Measurements from ENCODE around the gene NTN3. TPM values are rescaled to one million over a fixed set of nuclear protein-coding genes. Genes with fewer than 3 reads are reported as not detected.
A peak's percentile ranks its signal among the peaks of the same experiment; 100 is the strongest.

The NTN3 gene
- polyA plus RNA-seq, 3 donors: 2.4 to 4.3 (median 3.8) TPM

DNA sequence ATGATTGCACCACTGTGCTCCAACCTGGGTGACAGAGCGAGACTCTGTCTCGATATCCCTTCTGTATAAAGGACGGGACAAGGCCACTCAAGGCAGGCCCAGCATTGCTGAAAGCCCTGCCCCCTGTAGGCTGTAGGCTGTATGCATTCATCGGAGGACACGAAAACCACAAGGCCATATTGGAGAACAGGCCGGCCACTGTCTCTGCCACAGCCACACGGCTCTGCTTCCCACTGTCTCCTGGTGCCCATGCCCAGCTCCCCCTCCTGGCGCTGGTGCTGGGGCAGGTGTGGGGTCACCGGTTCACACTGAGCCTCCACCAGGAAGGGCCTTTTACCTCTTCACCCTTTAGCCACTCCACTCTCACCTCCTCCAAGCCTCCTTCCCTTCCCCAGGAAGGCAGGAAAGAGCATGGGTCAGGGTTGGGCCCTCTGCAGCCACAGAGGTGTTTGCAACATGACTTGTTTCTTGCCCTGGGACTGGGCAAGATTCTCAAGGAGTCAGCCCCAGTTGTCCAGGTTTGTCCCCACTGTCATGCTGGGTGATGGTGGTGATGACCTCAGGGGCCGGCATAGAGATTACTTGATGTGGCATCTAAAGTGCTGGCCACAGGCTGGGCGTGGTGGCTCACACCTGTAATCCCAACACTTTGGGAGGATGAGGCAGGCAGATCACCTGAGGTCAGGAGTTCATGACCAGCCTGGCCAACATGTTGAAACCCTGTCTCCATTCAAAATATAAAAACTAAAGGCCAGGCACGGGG, 5.3 kb upstream of the NTN3 start:
- no peak for DNase-seq

DNA sequence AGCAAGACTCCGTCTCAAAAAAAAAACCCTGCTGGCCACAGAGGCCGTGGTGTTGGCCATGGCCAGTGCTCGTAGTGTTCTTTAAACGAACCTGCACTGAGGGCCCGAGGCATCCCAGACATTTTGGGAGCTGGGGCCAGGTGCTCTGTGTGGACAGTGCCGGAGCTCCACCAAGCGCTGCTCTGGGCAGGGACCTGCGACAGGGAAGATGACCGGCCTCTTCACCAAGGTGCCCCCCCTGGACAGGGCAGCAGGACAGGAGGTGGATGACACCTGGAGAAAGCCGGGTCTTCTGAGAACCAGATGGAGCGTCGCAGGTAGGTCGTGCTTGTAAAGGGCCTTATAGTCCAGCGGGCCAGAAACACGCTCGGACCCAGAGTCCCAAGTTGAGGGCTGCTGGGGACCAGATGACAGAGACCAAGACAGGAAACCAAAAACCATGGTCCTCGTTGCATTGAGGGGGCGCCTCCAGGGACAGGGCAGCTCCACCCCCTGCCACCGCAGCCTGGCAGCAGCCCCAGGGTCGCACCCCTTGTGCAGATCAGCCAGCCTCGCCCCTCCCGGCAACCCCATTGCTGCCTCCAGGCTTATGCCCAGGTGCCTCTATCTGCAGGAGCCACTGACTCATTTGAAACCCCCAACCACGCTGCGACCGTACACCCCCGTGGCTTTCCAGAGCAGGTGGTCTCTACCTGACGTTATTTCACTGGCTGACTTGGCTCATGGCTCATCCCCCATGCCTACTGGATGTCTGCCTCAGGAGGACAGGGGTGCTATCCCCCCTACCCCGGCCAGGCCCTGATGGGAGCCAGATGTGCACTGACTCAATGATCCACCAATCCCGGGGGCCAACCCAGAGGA, 4.2 kb upstream of the NTN3 start:
- DNase-seq: no peak

DNA sequence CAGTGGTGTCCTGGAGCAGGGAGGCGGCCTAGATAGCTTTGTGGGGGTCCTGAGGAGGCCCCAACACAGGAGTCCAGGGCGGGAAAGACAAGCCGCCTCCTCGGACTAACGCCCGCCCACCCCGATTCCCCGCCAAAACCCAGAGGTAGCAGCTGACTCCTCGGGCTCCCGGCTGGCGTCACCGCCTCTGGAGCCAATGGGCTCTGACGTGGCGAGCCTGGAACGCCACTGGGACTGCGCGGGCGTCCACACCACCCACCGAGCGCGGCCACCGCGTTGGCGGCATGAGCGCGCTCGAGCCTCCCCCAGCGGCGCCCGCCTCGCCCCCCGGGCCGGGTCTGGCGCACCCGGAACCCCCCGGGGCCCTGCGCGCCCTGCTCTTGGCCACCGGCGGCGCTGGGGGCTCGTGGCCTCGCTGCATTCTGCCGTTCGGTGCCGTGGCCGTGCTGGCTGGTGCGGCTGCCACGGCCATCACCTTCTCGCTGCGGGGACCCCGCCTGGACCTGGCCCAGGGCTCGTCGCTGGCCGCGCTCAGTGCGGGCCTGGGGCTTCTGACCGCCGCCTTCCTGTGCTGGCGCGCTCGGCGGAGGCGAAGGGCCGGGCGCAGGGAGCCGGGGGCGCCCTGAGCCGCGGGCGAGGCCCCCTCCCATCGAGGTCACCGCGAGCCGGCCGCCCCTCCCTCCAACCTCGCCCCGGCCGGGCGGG, 3.4 kb upstream of the NTN3 start:
- no peak for DNase-seq

DNA sequence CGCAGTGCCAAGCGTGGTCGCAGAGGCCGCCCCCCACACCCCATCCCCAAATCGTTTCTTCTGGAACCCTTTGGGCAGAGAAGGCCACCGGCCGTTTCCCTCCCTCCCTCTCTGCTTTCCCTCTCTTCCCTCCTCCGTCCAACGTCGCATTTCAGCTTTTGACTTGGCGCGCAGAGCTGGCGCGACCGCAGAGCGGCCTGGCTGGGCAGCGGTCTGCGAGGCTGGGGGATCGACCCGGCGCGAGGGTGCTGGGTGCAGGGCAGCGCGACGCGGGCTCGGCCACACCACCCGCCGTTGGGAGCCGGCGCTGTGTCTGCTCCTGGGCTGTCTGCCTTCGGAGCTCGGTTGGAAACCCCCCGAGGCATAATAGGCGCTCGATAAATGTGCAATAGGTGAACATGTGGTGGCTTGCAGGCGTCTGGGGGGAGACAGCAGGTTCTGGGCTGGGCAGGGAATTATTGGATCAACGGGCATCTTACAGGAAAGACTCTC, 2.8 kb upstream of the NTN3 start:
- DNase-seq: no peak

DNA sequence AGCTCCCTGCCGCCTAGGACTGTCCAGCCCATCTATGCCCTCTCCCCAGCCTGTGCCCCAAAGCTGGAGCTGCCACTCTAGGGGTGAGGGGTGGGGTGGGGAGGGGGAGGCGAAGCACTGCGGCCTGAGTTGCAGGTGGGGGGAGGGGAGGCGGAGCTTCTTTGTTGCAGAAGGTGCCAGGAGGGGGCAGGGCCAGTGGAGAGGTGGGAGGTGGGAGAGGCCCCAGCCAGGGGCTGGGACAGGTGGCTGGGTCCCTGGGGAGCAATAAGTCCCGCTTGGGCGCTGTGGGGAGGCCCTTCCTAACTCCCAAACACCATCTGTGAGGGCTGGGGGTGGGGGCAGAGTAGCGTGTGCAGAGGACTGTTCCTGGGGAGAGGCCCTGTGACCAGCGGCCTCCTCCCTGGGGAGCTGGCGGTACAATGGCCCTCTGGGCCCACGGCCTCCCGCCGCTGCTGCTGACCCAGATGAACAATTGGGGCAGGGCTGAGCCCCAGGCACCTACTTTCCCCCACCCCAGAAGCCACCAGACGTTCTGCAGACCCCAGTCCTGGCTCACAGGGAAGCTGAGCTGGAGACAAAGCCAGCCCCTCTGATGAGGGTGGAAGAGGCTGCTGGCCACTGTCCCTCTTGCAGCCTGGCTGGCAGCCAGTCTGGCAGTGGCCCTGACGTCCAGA, 2.2 kb upstream of the NTN3 start:
- DNase-seq: no peak

DNA sequence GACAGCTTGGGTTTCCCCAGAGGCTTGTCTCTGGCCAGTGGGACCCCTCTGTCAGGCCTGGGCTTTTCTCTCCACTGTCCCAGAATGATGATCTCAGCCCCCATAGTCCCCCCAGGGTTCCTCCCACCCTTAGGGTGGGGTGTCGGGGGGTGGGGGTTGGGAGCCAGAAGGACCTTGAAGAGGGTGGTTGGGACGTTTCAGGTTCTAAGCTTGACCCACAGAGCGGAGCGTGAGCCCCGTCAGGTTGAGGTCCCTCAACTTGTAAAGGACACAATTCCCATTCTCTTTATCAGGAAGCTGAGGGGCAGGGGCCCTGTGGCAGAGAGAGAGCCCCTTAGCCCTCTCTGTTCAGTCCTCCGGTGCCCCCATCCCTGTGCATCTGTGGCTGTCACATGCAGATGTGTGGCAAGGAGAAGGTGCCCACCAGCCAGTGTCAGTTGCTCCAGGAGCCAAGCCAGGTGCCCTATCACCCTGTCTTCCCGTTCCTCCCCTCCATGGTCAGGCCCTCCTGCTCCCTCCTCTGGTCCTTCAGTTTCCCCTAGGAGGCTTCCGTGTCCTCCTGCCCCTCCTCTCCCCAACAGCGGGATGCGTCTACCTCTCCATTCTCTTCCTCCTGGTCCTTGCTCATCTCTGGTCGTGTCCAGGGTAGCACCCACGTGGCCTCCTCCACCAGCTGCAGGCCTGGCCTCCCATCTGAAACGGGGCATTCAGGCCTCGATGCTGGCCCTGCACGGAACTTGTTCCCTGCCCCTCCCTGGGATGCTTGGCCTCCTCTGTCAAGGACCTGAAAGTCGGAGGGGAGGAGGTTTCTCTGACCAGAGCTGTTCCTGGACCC, 1.5 kb upstream of the NTN3 start:
- DNase-seq: no peak

DNA sequence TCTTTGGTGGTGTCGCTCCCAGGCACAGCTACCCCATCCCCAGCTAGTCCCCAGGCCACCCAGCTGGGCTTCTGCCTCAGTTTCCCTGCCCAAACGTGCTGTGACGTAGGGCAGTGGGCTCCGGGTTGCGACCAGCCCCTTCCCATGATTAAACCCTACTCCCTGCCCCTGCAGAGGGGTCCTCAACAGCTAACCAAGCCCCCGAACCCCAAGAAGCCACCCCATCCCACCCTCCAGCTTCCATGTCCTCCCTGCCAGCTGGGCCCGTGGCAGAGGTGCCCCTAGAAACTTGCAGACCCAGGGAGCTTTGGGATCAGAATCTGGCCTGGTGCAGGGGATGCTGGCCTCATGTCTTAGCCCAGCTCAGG, 879 bp upstream of the NTN3 start:
- DNase-seq: no peak

DNA sequence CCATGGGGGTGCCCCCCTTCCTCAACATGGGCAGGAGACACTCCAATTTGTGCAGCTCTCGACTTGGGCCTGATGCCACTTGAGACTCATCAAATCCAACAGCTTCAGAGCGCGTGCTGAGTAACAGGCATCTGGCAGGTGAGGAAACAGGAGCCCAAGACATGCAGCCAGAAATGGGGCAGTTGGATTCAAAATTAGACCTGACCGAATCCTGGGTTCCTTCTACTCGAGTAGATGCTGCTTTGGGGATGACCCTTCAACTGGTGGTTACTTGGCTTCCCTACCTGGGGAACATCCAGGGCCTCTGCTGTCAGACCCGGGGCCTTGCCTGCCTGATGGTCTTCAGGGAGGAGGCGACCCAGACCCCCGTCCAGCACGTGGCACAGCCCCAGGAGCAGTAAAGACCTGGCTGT, 488 bp upstream of the NTN3 start:
- DNase-seq: no peak

DNA sequence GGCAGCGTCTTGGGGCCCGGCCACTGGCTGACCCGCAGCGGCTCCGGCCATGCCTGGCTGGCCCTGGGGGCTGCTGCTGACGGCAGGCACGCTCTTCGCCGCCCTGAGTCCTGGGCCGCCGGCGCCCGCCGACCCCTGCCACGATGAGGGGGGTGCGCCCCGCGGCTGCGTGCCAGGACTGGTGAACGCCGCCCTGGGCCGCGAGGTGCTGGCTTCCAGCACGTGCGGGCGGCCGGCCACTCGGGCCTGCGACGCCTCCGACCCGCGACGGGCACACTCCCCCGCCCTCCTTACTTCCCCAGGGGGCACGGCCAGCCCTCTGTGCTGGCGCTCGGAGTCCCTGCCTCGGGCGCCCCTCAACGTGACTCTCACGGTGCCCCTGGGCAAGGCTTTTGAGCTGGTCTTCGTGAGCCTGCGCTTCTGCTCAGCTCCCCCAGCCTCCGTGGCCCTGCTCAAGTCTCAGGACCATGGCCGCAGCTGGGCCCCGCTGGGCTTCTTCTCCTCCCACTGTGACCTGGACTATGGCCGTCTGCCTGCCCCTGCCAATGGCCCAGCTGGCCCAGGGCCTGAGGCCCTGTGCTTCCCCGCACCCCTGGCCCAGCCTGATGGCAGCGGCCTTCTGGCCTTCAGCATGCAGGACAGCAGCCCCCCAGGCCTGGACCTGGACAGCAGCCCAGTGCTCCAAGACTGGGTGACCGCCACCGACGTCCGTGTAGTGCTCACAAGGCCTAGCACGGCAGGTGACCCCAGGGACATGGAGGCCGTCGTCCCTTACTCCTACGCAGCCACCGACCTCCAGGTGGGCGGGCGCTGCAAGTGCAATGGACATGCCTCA, 773 bp downstream of the NTN3 start:
- no peak for DNase-seq

DNA sequence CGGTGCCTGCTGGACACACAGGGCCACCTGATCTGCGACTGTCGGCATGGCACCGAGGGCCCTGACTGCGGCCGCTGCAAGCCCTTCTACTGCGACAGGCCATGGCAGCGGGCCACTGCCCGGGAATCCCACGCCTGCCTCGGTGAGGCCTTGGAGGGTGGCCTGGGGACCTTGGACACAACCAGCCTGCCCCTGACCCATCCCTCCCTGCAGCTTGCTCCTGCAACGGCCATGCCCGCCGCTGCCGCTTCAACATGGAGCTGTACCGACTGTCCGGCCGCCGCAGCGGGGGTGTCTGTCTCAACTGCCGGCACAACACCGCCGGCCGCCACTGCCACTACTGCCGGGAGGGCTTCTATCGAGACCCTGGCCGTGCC, 1.4 kb downstream of the NTN3 start:
- DNase-seq: no peak

DNA sequence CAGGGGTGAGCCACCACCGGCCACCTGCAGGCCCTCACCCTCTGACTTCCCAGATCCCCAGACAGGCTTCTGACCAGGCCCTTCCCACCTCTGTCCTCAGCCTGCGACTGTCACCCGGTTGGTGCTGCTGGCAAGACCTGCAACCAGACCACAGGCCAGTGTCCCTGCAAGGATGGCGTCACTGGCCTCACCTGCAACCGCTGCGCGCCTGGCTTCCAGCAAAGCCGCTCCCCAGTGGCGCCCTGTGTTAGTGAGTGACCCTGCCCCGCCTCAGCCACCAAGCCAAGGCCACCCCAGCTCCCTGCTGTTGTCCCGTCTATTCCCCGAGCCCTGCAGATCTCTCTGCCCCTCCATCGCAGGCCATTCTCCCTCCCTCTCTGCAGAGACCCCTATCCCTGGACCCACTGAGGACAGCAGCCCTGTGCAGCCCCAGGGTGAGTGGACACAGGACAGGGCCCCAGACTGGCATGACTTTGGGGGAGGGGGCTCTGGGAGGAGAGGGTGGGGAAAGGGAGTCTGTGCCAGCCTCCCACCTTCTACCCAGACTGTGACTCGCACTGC, 1.9 kb downstream of the NTN3 start:
- DNase-seq: no peak

DNA sequence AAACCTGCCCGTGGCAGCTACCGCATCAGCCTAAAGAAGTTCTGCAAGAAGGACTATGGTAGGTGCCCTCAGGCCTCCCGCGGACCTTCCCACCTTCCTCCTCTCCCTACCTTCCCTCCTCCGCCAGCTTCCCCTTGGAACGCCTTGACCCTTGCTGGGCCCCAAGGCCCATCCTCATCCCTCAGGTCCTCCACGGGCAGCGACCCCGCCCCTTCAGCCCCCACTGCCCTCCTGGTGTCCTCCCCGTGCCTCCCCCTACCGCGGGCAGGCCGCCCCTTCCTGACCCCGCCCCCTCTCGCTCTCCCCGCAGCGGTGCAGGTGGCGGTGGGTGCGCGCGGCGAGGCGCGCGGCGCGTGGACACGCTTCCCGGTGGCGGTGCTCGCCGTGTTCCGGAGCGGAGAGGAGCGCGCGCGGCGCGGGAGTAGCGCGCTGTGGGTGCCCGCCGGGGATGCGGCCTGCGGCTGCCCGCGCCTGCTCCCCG, 2.4 kb downstream of the NTN3 start:
- DNase-seq: no peak

DNA sequence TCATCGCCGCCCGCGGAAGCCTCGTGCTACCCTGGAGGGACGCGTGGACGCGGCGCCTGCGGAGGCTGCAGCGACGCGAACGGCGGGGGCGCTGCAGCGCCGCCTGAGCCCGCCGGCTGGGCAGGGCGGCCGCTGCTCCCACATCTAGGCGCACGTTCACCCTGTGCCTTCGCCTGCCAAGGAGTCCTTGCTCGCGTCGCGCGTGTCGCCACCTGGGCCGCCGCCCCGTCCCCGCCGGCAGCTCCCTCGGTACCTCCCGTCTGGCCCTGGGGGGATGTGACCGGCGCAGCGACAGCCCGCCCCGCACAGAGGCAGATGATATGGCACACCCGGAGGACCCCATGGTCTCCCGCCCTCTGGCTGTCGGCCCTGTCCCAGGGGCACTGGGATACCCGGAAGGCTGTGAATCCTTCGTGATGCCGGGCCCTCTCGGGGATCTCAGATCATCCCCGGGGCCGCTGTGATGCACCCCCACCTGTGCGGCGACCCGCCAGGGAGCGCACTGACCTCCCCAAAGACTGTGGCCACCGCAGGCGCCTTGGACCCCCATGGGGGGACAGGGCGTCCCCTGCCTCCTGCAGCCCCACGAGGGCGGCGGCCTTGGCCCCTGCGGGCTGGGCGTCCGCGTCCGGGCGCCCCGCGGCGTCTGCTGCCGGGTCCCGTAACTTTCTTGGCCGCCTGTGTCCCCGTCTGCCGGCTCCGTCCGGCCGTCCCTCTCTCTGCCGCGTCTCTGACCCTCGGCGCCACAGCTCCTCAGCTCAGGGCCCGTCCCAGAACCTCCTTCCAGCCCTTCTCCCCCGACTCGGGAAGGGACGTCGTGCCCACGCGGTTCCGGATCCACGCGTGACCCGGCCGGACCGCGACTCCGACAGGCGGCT, 3.1 kb downstream of the NTN3 start:
- DNase-seq: no peak

DNA sequence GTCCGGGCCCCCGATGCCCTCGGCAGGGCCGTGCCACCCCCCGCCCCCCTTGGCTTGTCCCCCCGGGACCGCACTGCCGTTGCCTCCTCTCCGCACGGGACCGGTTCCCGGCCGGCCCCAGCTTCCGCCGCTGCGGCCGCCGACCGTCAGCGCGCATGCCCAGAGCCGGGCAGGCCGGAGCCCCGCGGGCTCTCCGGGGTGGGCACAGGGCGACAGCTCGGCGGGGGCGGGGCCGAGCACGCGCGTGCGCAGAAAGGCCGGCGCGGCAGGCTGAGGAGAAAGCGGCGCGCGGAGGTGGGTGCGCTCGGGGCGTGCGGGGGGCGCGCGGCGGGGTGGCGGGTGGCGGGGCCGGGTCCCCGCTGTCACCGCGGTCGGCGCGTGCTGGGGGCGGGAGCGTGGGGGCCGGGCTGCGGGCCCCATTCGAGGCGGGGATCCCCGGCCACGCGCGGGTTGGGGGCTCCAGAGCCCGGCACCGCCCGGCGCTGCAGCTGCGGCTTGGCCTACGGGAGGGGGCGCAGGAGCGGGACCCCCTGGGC, 3.8 kb downstream of the NTN3 start, which contains the start of gene TBC1D24:
TSS of gene TBC1D24 (plus strand) at position 251 of the 536 bp plus-strand sequence. CDS start 21,022 bp downstream, outside the sequence.
- DNase-seq: peak; percentile 87

DNA sequence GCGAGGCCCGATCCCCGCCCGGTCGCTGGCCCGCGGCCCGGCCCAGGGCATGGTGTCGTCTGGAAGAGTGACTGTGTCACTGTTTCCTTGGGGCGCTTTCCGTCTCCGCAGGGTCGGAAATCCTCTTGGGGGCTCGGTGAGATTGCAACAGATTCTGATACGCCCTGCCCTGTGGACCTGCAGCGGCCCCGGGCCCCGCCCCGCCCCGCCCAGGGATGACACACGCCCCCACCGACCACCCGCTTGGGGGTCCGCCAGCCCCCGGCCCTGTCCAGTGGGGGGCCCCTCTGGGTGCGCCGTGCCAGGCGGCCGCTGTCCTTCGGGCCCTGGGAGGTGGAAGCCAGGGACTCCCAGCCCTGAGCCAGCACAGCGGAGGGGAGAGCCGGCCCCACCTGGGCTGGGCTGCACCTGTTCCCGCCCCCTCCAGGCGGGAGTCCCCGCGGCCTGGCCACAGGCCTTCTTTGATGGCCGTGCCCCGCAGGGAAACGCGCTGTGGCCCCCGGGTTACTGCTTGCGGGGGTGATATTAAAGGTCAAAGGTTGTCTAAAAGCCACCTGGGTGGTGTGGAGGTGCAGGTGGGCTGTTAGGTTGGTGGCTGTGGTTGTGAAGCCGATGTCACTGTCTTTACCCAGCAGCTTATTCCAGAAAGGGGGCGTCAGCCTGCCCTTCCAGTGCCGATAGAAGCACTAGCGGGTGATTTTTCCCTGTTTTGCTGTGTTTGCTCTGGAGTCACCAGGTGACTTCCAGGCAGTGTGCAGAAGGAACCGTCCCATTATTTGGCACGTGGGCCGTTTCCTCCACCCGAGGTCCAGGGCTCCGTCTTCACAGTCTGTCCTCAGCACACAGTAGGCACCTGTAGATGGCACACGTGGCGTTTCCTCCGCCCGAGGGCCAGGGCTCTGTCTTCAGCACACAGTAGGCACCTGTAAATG, 4.6 kb downstream of the NTN3 start:
- no peak for DNase-seq

DNA sequence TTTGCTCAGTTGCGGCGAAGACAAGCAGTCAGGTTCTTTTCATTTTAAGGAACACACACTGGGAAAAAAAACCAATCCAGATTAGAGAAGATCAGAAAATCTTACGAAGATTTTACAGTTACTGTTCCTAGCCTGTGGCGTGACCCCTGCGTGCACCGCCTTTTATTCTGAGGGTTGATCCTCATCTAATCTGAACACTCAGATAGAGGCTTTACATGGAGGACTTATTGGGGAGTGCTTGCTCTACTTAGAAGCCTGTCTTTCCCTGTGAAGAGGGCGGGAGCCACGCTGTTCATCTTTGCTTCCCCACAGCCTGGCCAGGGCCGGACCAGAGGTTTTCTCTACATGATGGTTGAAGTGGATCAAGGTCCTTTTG, 5.2 kb downstream of the NTN3 start:
- no peak for DNase-seq

DNA sequence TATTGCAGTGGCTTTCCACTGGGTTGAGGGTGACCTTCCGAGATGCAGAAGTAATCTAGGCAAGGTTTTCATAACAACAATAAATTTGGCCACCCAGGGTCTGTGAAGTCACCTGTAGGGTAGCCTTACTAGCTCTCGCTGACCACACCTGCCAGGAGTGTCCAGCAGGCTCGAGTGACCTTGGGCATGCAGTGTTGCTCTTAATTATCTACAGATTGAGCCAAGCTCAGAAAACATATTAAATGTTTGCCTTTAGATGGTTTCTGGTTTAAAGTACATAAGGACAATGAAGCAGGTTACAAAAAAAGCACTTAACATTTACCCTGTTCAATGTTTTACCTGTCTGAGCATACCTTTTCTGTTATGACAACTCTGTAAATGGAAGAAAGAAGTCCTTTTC, 5.6 kb downstream of the NTN3 start:
- DNase-seq: no peak
